ENCODE measurements around the gene CD33.
"Not testable (repeated sequence)": the region's sequence is repeated elsewhere in the genome, so short reads cannot be mapped to it uniquely, and the experiment has no call there.

CD33 gene

GRCh38 chr19:51210874-51211361 is 14.0 kb upstream of the CD33 start:
- not testable (repeated sequence) for DNase-seq

- no peak for DNase-seq
Measured at GRCh38 chr19:51211833-51212232, 13.0 kb upstream of the CD33 start.

GRCh38 chr19:51219307-51219706 is 5.6 kb upstream of the CD33 start:
- no peak for DNase-seq

- no peak for DNase-seq
Measured at GRCh38 chr19:51219971-51220370, 4.9 kb upstream of the CD33 start.

- DNase-seq, result no peak
Measured at GRCh38 chr19:51220996-51221395, 3.9 kb upstream of the CD33 start.

GRCh38 chr19:51224163-51224641 is 678 bp upstream of the CD33 start:
- DNase-seq, result no peak

DNA sequence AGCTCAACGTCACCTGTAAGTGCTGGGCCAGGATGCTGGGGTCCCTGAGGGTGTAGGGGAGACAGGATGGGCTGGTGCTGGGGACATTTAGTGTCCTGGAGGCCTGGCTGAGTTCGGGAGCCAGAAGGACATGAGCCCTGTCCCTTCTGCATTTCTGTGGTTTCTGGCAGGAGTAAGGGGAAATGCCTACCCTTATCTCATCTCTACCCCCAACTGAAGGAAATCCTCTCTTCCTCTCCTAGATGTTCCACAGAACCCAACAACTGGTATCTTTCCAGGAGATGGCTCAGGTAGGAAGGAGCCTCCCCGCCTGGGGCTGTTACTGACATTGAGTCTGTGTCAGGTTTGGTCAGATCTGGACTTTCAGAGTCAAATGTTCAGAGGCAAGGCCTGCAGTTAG is 1.2 kb downstream of the CD33 start:
- DNase-seq, result no peak

- DNase-seq, result no peak
Measured at GRCh38 chr19:51227326-51227725, 2.4 kb downstream of the CD33 start.

DNA sequence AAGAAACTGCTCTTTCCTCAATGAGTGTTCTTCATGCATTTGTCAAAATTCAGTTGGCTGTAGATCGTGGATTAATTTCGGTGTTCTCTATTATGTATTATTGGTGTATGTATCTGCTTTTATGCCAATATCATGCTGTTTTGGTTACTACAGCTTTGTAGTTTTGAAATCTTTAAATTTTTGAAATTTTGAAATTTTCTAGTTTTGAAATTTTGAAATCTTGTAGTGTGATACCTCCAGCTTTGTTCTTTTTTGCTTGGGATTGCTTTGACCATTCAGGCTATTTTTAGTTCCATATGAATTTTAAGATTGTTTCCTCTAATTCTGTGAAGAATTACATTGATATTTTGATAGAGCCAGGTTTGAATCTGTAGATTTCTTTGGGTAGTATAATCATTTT is 3.1 kb downstream of the CD33 start:
- DNase-seq, result no peak

DNA sequence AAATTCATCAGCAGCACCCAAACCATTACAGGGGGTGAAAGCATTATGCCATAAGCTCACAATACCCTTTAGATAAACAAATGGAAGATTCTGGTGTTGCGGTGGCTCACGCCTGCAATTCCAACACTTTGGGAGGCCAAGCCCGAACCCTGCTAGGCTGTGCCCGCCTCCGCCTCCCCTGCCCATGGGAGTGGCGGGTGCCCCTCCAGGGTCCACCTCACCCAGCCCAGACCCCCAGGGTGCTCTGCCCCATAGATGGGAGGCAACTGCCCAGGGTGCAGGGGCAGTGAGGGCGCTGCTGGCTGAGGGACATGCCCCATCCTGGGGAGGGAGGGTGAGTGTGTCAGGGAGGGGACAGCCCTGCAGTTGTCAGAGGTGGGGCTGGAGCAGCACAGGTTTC is 16.0 kb downstream of the CD33 start:
- no peak for DNase-seq

- DNase-seq, result no peak
Measured at GRCh38 chr19:51242881-51243630, 18.2 kb downstream of the CD33 start.

GRCh38 chr19:51246164-51246552 is 21.3 kb downstream of the CD33 start:
- DNase-seq, result no peak

DNA sequence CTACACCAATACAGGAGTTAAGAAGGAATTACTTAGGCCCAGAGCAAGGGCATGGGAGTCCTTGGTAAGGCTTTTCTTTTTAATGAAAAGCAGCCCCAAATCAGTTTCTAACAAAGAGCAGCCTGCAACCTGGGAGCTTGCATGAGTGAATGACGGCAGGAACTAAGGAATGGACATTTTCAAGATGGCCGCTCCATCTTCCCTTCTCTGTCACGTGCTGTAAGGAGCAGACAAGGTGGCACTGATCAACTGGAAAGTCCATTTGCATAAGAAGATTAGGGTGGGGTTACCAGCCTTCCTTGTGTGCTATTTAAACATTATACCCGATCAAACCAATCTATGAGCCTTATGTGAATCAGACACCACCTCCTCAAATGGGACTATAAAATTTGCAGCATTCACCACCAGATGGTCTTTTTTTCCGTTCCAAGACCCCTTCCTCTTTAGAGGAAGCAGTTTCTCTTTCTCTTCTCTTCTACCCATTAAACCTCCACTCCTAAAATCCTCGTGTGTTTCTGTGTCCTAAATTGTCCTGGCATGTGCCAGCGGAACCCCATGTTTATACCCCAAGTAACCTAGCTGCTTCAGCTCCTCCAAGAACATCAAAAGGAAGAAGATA is 23.2 kb downstream of the CD33 start:
- DNase-seq, result no peak

GRCh38 chr19:51250786-51251467 is 26.0 kb downstream of the CD33 start, which contains the start of gene SIGLECL1:
SIGLECL1 (plus strand) TSS chr19:51251080; CDS start chr19:51264073, 12,993 bp downstream.
- no peak for DNase-seq

- DNase-seq, result no peak
Measured at GRCh38 chr19:51251468-51251820, 26.6 kb downstream of the CD33 start.

DNA sequence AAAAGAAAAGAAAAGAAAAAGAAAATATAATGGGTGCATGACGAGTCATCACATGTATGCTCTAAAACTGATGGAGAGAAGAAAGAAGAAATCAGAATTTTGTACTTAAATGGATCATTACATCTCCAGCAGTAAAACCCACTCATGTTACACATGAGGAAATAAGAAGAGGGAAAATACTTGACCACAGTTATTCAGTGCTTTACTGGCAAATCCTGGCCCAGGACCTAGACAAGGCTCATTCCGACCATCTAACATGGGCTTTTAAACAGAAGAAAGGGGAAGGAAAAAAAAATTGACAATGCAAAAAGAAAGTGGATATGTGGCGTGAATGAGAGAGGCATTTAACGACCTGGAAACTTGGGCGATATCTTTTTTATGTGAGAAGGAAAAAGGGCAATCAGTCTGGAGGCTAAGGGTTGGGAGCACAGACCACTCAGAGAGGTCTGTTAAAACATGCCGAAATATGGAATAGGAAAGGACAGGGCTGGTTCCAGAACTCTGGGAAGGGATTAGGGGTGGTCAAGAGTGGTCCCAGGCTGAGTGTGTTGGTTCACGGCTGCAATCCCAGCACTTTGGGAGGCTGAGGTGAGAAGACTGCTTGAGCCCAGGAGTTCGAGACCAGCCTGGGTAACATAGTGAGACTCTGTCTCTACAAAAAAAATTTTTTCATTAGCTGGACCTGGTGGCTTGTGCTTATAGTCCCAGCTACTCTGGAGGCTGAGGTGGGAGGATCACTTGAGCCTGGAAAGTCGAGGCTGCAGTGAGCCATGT is 27.6 kb downstream of the CD33 start:
- DNase-seq, result no peak

GRCh38 chr19:51253088-51253806 is 28.4 kb downstream of the CD33 start:
- DNase-seq, result no peak

DNA sequence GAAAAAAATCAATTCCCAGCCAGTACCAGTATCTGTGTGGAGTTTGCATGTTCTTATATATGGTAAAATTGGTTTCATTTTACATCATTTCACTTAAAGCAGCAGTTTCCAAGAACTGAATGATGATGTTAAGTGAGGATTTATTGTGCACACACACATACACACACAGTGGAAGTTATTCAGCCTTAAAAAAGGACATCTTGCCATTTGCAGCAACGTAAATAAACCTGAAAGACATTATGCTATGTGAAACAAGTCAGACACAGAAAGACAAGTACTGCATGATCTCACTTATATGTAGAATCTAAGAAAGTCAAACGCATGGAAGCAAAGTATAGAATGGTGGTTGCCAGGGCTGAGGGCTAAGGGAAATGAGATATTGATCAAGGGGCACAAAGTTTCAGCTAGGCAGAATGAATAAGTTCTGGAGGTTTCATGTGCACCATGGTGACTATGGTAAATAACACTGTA is 31.3 kb downstream of the CD33 start:
- DNase-seq, result no peak

GRCh38 chr19:51257471-51257870 is 32.6 kb downstream of the CD33 start:
- DNase-seq, result no peak

DNA sequence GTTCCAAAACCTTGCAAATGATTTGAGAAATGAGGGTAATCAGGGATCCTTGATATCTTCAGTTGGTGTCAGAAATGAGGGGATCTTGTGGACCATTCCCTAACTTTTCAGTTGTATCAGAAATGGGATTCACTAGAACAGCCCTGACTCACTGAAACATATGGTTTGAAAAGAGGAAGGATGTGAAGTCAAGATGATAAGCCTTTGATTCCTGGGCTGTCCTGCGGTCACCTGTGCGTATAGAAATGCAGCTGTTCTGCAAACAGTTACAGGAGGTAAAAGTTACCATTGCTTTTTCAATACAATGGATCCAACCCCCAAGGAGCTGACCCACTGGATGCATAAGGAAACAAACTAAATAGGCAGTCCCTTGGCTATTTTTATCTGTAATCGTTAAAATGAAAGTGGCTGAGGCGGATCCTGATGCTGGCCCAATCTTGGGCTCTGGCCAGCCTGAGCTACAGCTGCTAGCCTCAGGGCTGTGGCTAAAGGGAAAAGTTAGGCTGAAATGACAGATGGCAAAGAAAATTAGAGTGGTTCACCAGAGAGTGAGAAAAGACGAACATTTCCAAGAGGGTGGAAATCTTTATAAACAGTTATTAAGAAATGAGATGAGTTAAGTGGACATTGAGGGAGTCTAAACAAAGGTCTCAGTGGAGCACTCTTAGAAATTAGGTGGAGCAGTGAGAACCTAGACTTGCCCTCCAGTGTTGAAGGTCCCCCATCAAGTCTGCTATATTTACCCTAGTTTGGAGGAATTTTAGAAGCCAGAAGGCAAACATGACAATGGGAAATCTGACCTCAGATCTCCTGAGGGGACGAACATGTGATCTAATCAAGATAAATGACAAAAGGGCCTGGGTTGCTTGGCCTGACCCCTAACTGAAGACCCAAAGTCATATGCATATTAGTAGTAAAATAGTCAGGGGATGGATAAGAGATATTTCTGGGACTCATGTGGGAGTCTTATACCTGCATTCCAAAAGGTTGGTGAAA is 33.6 kb downstream of the CD33 start:
- no peak for DNase-seq
